ENCODE data around the gene FRK.

Gene FRK, protein sequence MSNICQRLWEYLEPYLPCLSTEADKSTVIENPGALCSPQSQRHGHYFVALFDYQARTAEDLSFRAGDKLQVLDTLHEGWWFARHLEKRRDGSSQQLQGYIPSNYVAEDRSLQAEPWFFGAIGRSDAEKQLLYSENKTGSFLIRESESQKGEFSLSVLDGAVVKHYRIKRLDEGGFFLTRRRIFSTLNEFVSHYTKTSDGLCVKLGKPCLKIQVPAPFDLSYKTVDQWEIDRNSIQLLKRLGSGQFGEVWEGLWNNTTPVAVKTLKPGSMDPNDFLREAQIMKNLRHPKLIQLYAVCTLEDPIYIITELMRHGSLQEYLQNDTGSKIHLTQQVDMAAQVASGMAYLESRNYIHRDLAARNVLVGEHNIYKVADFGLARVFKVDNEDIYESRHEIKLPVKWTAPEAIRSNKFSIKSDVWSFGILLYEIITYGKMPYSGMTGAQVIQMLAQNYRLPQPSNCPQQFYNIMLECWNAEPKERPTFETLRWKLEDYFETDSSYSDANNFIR
- total RNA-seq = 0 to 0.32 (median 0.07) reads per million in 9 experiments

DNA sequence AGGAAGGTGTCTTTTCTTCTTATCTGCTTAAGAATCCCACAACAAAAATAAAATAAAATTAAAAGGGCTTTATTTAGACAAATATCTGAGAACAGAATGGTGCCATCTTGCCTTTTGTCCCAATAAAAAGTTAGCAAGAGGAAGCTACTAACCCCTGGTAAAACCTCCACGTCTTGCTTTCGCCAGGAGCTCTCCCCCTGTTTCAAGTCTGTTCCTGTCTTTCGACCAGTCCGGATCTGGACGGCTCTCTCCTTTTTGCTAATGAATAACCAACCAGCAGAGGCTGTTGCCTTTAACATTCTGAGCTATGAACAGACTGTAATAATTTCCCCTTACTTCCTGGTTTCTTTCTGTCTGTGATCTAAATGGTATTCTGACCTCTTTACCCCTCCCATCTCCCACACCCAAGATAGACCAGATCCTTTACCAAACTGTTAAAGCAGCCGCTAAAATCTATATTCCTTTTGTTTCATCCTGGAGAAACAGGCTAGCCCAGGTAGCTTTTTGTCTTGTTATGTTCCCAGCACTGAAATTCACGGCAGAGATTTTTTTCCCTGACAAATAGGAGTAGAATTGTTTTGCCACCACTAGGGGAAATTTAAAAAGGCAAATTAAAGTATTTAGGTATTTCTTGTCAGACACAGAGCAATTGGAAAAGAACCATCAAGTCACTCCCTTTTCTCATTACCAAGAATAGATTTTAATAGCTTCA lies at the start of gene FRK:
Gene FRK (minus strand): TSS at position 320 of the 712 bp plus-strand sequence. CDS start 580 bp downstream, outside the sequence.
- Mint-ChIP-seq H3K27ac (no peak within 1 kb of the TSS), H3K27me3 (peaks cover 0 to 20% of the 10 kb centered on the region in 2 donors), H3K4me1 (ENCODE audit: low read depth in 2 of 2) (no peaks in the 10 kb centered on the region), H3K9me3 (no peaks in the 10 kb centered on the region), H3K4me3 (no peak within 1 kb of the TSS), H3K36me3 (ENCODE audit: insufficient read depth) (no peaks in the 10 kb centered on the region)
- no peak for ATAC-seq (replicated peaks)
- DNase-seq = no peak

DNA sequence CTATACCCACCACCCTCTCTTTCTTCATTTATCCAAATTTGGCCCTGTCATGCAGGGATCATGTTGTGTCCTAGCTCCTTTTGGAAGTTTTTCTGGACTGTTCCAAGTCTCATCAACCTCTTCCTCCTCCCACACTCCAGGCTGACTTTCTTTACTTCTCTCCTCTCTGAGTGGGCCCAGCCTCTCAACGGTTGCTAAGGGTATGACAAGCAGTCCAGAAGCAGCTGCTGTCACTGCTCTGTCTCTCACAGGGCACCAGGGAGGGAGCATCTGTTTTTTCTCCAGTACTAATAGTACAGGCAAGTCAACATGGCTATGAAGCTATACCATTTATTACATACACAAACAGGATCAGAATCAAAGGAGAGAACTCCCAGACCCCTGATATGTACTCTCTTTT lies 48.1 kb upstream of the FRK start:
- Mint-ChIP-seq H3K36me3 (ENCODE audit: insufficient read depth) (peaks cover 22% of the 10 kb centered on the region), H3K9me3 (no peaks in the 10 kb centered on the region)

DNA sequence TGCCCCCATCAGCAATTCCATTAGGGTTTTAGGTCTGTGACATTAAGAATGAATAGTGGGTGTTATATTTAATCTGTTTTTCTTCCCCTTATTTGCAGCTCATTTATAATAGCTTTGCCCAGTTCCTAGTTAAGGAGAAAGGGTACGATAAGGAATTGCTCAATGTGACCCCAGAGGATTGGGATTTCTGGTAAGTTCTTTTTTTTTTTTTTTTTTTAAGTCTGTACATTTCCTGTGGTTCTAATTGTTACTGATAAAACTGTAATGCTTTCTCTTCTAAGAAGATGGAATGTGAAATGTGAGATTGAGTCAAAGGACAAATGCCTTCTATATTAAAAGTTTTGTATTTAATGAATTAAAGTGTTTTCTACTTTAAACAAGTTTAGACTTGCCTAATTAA lies 45.5 kb upstream of the FRK start:
- no peak for ATAC-seq (replicated peaks)
- Mint-ChIP-seq H3K4me1 (ENCODE audit: low read depth in 2 of 2) (peaks cover 45 to 46% of the 10 kb centered on the region in 2 donors), H3K27ac (no peak overlapping the region), H3K9me3 (no peaks in the 10 kb centered on the region), H3K27me3 (no peaks in the 10 kb centered on the region), H3K4me3 (peak overlapping the region in 1 of 2 donors; percentile 21), H3K36me3 (ENCODE audit: insufficient read depth) (peaks cover 10% of the 10 kb centered on the region)
- no peak for DNase-seq

More for the DNA sequence above, 48.1 kb upstream of the FRK start:
- Mint-ChIP-seq H3K27ac (peak overlapping the region in 1 of 2 donors; percentile 39), H3K27me3 (no peaks in the 10 kb centered on the region), H3K4me3 (no peak overlapping the region), H3K4me1 (ENCODE audit: low read depth in 2 of 2) (peaks cover 20 to 26% of the 10 kb centered on the region in 2 donors)
- ATAC-seq (replicated peaks) = no peak
- DNase-seq = no peak

DNA sequence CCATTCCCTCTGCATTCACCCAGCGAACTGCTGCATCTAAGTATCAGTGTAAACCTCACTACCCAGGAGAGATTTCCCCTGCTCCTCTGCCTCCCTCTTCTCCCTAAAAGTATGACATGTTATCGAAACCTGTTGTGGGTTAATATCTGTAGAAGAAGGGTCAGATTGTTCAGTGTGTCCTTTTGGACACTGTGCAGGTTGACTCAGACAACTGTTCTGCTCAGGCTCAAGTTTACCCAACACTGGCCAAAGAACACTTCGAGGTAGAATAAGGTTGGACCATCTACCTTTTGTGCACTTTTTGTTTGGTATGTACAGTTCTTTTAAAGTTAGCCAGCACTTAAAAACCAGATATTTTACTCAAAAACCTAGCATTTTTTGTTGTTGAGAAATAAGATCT lies 44.6 kb upstream of the FRK start:
- H3K9me3 Mint-ChIP-seq = no peaks in the 10 kb centered on the region
- peaks cover 47 to 49% of the 10 kb centered on the region in 2 donors for H3K4me1 Mint-ChIP-seq (ENCODE audit: low read depth in 2 of 2)
- H3K36me3 Mint-ChIP-seq (ENCODE audit: insufficient read depth) = peaks cover 9% of the 10 kb centered on the region
- no peak overlapping the region for H3K27ac Mint-ChIP-seq
- DNase-seq (no peak), ATAC-seq (replicated peaks) (no peak)
- H3K27me3 Mint-ChIP-seq = no peaks in the 10 kb centered on the region
- H3K4me3 Mint-ChIP-seq = no peak overlapping the region

DNA sequence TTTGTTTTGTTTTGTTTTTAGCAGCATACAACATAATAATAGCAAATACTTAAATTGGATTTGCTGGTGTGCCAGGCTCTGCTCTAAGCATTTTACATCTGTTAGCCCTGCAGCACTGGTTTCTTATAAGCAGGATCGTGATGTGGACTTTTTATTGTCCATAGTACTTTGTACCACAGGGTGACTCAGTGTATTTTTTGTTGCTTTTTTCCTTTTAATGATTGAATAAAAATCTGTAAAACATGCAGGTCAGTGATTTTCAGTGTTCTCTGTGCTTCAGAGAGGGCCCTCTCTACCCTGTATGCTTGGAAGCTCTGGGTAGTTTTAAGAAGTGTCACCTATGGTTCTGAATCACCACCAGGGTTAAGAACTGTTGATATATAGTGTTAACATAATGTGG lies 43.9 kb upstream of the FRK start:
- H3K27ac Mint-ChIP-seq = peak overlapping the region in 1 of 2 donors; percentile 14
- ATAC-seq (replicated peaks) = no peak
- DNase-seq = no peak
- peaks cover 48 to 56% of the 10 kb centered on the region in 2 donors for H3K4me1 Mint-ChIP-seq (ENCODE audit: low read depth in 2 of 2)
- H3K9me3 Mint-ChIP-seq = no peaks in the 10 kb centered on the region
- H3K27me3 Mint-ChIP-seq = no peaks in the 10 kb centered on the region
- peak overlapping the region in 1 of 2 donors; percentile 7 for H3K4me3 Mint-ChIP-seq
- H3K36me3 Mint-ChIP-seq (ENCODE audit: insufficient read depth) = peaks cover 9% of the 10 kb centered on the region

DNA sequence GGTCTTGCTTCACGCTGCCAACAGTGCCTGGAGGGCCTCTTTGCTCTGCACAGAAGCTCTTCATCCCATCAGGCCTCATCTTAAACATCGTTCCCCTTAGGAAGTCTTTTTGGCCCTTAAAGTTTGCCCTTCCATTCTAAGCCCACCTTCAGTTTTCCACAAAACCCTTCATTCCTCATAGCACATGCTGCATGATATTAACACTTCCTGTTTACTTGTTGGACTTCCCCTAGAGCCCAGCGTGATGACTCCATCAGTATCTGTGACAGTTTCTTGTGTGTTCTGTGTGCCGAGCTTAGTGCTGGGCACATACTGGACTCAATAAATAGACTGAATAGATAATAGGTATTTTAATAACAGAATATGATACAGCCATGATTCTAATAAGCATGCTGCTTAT lies 42.2 kb upstream of the FRK start:
- ATAC-seq (replicated peaks) (no peak), DNase-seq (no peak)
- Mint-ChIP-seq H3K27me3 (no peaks in the 10 kb centered on the region), H3K9me3 (no peaks in the 10 kb centered on the region), H3K36me3 (ENCODE audit: insufficient read depth) (peaks cover 6% of the 10 kb centered on the region), H3K27ac (peak overlapping the region in 1 of 2 donors; percentile 55), H3K4me3 (peak overlapping the region; percentile 92 to 93), H3K4me1 (ENCODE audit: low read depth in 2 of 2) (peaks cover 48 to 57% of the 10 kb centered on the region in 2 donors)

DNA sequence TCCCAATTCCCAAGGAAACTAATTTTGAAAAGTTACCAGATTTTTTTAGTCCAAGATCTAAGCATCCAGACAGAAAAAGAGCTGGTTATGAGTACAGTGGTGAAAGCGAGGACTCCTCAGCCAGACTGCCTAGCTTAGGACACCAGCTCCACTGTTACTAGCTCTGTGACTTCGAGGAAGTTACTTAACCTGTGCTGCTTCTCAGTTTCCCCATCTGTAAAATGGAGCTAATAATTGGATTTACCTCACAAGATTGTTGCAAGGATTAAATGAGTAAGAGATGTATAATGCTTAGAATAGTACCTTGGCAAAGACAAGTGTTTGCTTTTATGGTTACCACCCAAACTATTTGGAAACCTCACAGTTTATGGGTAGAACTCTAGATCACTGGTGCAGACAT lies 41.1 kb upstream of the FRK start:
- ATAC-seq (replicated peaks) (no peak), DNase-seq (no peak)
- Mint-ChIP-seq H3K27ac (peak overlapping the region; percentile 85 to 91), H3K9me3 (no peaks in the 10 kb centered on the region), H3K27me3 (no peaks in the 10 kb centered on the region), H3K4me3 (peak overlapping the region; percentile 92 to 93), H3K4me1 (ENCODE audit: low read depth in 2 of 2) (peaks cover 48 to 57% of the 10 kb centered on the region in 2 donors), H3K36me3 (ENCODE audit: insufficient read depth) (peaks cover 3% of the 10 kb centered on the region)

DNA sequence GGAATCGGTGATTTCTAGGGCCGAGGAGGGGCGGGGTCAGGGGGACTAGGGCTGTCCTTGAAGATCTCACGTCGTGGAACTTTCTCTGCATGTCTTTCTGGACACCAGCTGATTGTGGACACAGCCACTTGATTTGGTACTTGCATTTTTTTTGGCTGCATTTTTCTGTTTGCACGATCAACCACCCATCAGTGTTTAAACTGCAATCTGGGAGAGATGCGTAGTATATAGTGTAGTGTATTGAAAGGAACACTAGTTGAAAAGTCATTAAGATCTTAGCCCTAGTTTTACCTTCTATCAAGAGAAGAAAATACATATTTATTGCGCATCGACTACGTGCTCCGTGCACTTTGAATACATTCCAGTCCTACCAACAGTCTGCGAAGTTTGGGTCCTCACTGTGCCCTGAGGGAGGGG lies 40.6 kb upstream of the FRK start:
- ATAC-seq (replicated peaks) = peak; percentile 3
- no peaks in the 10 kb centered on the region for H3K27me3 Mint-ChIP-seq
- peaks cover 48 to 57% of the 10 kb centered on the region in 2 donors for H3K4me1 Mint-ChIP-seq (ENCODE audit: low read depth in 2 of 2)

DNA sequence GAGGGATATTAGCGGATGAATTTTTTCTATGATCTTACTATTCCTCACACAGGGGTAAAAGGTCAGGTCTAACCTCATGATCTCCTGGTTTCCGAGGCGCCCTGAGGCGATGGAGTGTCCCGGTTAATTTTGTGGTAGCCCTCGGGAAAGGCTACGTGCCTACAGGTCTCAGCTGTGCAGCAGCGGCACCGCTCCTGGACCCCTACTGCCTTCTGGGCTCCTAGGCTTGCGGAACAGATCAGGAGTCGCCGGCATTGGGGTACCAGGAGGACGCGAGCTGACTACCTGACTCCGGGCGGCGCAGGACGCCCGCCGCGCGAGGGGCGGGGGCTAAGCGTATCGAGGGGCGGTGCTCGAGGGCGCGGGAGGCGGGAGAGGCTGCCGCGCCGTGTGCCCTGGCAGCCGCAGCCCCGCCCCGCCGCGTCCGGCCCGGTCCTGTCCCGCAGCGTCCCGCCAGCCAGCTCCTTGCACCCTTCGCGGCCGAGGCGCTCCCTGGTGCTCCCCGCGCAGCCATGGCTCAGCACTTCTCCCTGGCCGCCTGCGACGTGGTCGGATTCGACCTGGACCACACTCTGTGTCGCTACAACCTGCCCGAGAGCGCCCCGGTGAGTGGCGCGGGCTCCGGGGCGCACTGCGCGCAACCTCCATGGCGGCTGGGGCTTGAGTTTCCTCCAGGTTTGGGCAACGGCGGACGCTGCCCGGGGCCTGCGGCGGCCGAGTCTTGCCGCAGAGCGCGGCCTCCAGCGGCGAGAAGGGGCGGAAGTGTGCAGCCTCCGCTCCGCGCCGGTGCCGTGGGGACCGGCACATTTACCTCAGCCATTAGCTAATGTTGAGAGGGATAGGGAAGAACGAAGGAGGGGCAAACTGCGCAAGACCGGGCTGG lies 40.0 kb upstream of the FRK start, which contains the start of gene NT5DC1:
Gene NT5DC1 (plus strand): TSS at position 435 of the 883 bp plus-strand sequence. CDS start 78 bp downstream, at position 513.
- no peaks in the 10 kb centered on the region for H3K27me3 Mint-ChIP-seq
- H3K4me3 Mint-ChIP-seq = peak within 1 kb of the TSS; percentile 92 to 93
- peak within 1 kb of the TSS; percentile 85 to 91 for H3K27ac Mint-ChIP-seq
- H3K4me1 Mint-ChIP-seq (ENCODE audit: low read depth in 2 of 2) = peaks cover 42 to 51% of the 10 kb centered on the region in 2 donors
- ATAC-seq (replicated peaks) = peak; percentile 87
- H3K9me3 Mint-ChIP-seq = no peaks in the 10 kb centered on the region
- no peaks in the 10 kb centered on the region for H3K36me3 Mint-ChIP-seq (ENCODE audit: insufficient read depth)
- peak; percentile 76 to 82 (median 82) for DNase-seq

More for the DNA sequence above, 40.6 kb upstream of the FRK start:
- H3K27ac Mint-ChIP-seq = peak overlapping the region; percentile 85 to 91
- DNase-seq = peak in 1 of 3 experiments; percentile 60
- peak overlapping the region; percentile 92 to 93 for H3K4me3 Mint-ChIP-seq
- no peaks in the 10 kb centered on the region for H3K36me3 Mint-ChIP-seq (ENCODE audit: insufficient read depth)
- no peaks in the 10 kb centered on the region for H3K9me3 Mint-ChIP-seq

DNA sequence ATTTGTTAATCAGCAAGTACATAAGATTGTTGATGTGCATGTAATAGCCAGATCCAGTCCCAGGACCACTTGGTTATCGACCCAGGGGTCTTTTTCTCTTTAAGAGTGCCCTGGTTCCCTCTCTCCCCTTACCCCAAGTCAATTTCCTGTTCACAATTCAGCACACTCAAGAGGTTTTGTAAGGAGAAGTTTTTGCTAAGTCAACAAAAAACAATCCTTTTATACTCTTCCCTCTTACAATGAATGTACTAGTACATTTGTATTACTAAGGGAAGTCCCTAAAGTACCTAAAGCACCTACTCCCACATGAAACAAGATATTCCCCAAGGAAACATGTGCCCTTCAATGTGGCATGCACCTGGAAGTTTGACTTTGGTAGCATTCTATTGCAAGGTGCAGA lies 38.3 kb upstream of the FRK start:
- DNase-seq (no peak), ATAC-seq (replicated peaks) (no peak)
- H3K36me3 Mint-ChIP-seq (ENCODE audit: insufficient read depth) = no peaks in the 10 kb centered on the region
- H3K4me1 Mint-ChIP-seq (ENCODE audit: low read depth in 2 of 2) = peaks cover 31 to 37% of the 10 kb centered on the region in 2 donors
- no peak overlapping the region for H3K4me3 Mint-ChIP-seq
- H3K27ac Mint-ChIP-seq = peak overlapping the region in 1 of 2 donors; percentile 47
- no peaks in the 10 kb centered on the region for H3K27me3 Mint-ChIP-seq
- no peaks in the 10 kb centered on the region for H3K9me3 Mint-ChIP-seq

DNA sequence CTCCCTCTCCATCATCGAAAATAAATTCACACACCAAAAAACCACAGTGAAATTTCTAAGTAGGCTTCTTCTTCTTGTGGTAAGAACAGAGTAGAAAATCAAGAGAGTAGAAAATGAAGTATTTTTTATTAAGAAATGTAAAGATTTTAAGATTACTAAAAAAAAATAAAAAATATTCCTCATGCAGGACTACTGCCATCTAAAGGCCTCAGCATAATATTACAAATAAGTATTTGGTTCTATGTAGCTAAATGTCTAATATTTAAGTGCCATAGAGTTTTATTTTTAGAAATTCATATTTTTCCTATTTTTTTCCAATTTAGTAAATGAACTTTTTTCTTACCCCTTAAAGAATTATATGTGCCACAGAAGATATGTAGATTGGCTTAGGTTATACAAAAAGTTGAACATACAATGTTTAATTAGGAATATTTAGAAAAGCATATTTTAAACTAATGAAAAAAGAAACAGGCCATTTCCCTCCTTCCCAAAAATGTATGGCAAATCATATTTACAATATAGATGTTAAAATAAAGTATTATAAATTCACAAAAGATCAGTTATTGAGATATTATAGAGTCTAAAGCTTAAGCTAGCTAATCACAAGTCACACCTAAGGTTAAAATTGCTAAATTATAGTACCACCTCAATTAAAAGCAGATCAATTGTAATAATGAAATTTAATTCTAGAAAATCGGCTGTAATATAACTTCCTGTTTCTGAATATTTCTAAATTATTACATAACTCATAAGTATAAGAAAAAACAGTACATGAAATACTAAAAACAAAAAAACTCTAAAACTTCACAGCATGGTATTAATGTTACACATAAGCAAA lies 36.5 kb upstream of the FRK start:
- no peak for ATAC-seq (replicated peaks)
- DNase-seq = no peak
- H3K4me1 Mint-ChIP-seq (ENCODE audit: low read depth in 2 of 2) = peaks cover 14 to 21% of the 10 kb centered on the region in 2 donors

More for the DNA sequence above, 36.5 kb upstream of the FRK start:
- Mint-ChIP-seq H3K9me3 (no peaks in the 10 kb centered on the region), H3K27me3 (peaks cover 6 to 11% of the 10 kb centered on the region in 2 donors), H3K4me3 (no peak overlapping the region), H3K36me3 (ENCODE audit: insufficient read depth) (no peaks in the 10 kb centered on the region), H3K27ac (no peak overlapping the region)
